Measurements from ENCODE around the gene EXOC3L1. TPM values are rescaled to one million over a fixed set of nuclear protein-coding genes. Genes with fewer than 3 reads are reported as not detected.

Gene EXOC3L1
- total RNA-seq, 1 experiment from 2014 or later: 0.61 TPM

DNA sequence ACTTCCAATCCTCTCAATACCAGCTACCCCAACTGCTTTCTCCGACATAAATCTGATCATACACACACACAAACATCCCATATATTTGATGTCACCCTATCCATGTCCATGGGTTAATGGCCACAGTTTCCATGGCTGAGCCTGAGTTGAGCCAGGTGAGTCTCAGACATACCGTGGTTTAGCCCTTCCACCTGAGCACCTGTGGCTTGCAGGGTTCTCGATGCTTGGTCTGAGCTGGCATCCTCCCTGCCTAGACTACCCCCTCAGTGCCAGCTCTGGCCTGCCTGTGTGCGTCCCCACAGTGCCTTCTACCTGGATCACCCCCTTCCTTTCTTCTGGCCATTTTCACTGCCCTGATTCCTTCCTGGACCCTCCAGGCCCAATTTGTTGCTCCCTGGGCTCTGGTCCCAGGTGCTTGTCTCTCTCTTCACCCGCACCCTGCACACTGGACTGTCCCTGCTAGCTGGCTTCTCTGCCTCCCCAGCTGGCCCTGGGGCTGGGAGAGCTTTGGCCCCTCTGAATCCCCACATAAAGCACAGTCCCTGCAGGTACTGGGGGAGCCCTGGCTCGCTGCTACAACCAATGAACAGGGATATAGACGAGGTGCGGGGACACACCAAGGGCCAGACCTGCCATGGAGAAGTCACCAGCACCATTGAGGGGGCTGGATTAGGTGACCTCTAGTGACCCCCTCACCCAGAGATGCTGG lies 16.3 kb upstream of the EXOC3L1 start:
- Mint-ChIP-seq H3K9me3 (ENCODE audit: unreplicated experiment) (no peaks in the 10 kb centered on the region), H3K27ac (ENCODE audit: unreplicated experiment) (peak overlapping the region; percentile 9), H3K27me3 (ENCODE audit: insufficient read depth, unreplicated experiment) (no peaks in the 10 kb centered on the region), H3K4me1 (ENCODE audit: low read depth, unreplicated experiment) (peaks cover 8% of the 10 kb centered on the region), H3K36me3 (ENCODE audit: insufficient read depth, unreplicated experiment) (peaks cover 40% of the 10 kb centered on the region), H3K4me3 (ENCODE audit: unreplicated experiment) (no peak overlapping the region)
- intact Hi-C loops (cut with micrococcal nuclease; ENCODE audit: unreplicated experiment): no loop called here
- Histone ChIP-seq H3K27me3 (replicated peaks; ENCODE audit: control insufficient read depth, insufficient read depth, low read length) (no peaks in the 10 kb centered on the region), H3K36me3 (ENCODE audit: control insufficient read depth, insufficient read depth, low read length) (peaks cover 3% of the 10 kb centered on the region; the same call in 1 of the 2 replicates), H3K4me1 (peaks cover 12% of the 10 kb centered on the region; the same call in 1 of the 2 replicates), H3K9me3 (no peaks in the 10 kb centered on the region), H3K4me3 (ENCODE audit: low read depth, low read length) (no peak overlapping the region)
- BruUV-seq (replicated peaks): no TSS peak
- TF ChIP-seq, protein P1, sequence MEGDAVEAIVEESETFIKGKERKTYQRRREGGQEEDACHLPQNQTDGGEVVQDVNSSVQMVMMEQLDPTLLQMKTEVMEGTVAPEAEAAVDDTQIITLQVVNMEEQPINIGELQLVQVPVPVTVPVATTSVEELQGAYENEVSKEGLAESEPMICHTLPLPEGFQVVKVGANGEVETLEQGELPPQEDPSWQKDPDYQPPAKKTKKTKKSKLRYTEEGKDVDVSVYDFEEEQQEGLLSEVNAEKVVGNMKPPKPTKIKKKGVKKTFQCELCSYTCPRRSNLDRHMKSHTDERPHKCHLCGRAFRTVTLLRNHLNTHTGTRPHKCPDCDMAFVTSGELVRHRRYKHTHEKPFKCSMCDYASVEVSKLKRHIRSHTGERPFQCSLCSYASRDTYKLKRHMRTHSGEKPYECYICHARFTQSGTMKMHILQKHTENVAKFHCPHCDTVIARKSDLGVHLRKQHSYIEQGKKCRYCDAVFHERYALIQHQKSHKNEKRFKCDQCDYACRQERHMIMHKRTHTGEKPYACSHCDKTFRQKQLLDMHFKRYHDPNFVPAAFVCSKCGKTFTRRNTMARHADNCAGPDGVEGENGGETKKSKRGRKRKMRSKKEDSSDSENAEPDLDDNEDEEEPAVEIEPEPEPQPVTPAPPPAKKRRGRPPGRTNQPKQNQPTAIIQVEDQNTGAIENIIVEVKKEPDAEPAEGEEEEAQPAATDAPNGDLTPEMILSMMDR (IDR thresholded peaks at IDR 0.05; ENCODE audit: insufficient read depth in 1 of 2, low read depth in 1 of 2, low read length in 1 of 2, severe bottlenecking in 1 of 2, unreplicated experiment in 1 of 2): no peak
- DNase-seq: no peak
- ChIA-PET CTCF (interaction anchor here (0.5 kb wide), 1 partner anchor 40 kb away, joined by 5 read pairs; no protein-coding TSS in a partner anchor), POLR2A (no interaction called here)

DNA sequence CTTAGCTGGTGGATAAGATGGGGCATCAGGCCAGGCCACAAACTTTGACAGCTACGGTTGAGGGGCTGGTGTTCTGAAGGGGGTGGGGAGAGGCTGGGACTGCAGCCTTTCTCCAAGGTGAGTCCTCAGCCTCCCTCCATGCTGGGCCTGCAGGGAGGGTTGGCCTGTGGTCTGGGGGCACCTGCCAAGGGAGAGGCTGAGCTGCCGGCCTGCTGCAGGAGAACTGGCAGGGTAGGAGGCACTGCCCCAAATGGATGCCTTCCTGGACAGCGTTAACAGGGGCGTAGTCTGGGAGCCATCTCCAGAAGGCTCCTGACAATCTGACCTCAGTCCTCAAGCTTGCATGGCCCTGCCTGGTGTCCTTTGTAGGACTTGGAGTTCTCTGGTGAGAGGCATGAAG lies 14.1 kb upstream of the EXOC3L1 start:
- ChIA-PET POLR2A (no interaction called here), CTCF (interaction anchor here (0.6 kb wide), 1 partner anchor 34 kb away, joined by 4 read pairs; the partner anchor contains the start of gene NOL3)
- peaks cover 19% of the 10 kb centered on the region; the same call in 1 of the 2 replicates for H3K4me1 ChIP-seq

DNA sequence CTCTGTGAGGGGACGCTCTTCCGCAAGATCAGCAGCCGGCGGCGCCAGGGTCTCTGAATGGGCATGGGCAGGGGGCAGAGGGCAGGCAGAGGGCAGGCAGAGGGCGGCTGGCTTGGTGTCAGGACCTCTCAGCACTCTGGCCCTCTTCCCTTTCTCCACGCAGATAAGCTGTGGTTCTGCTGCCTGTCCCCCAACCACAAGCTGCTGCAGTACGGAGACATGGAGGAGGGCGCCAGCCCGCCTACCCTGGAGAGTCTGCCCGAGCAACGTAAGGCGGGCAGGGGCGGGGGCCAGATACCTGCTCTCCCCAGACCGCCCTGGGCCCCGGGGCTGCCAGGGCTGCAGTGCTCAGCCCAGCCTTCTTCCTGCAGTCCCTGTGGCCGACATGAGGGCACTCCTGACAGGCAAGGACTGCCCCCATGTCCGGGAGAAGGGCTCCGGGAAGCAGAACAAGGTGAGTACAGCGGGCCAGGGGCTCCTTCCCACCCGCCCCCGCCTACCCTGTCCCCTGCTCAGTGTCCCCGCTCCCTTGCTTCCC lies 13.1 kb upstream of the EXOC3L1 start:
- intact Hi-C loops (cut with micrococcal nuclease; ENCODE audit: unreplicated experiment): no loop called here
- H3K27ac Mint-ChIP-seq (ENCODE audit: unreplicated experiment): no peak overlapping the region
- H3K4me3 Mint-ChIP-seq (ENCODE audit: unreplicated experiment): no peak overlapping the region
- Histone ChIP-seq H3K36me3 (ENCODE audit: control insufficient read depth, insufficient read depth, low read length) (peaks cover 3% of the 10 kb centered on the region; the same call in 1 of the 2 replicates), H3K27me3 (replicated peaks; ENCODE audit: control insufficient read depth, insufficient read depth, low read length) (no peaks in the 10 kb centered on the region), H3K9me3 (no peaks in the 10 kb centered on the region), H3K4me1 (peaks cover 29% of the 10 kb centered on the region), H3K4me3 (ENCODE audit: low read depth, low read length) (no peak overlapping the region)
- POLR2A ChIA-PET: interaction anchor here (1.0 kb wide), 1 partner anchor 43 kb away, joined by 3 read pairs; no protein-coding TSS in a partner anchor
- CTCF ChIA-PET: no interaction called here
- TF ChIP-seq, protein P1 (IDR thresholded peaks at IDR 0.05; ENCODE audit: insufficient read depth in 1 of 2, low read depth in 1 of 2, low read length in 1 of 2, severe bottlenecking in 1 of 2, unreplicated experiment in 1 of 2): no peak
- peaks cover 51% of the 10 kb centered on the region for H3K36me3 Mint-ChIP-seq (ENCODE audit: insufficient read depth, unreplicated experiment)
- no peak for DNase-seq
- peaks cover 15% of the 10 kb centered on the region for H3K4me1 Mint-ChIP-seq (ENCODE audit: low read depth, unreplicated experiment)
- no peaks in the 10 kb centered on the region for H3K9me3 Mint-ChIP-seq (ENCODE audit: unreplicated experiment)
- BruUV-seq (replicated peaks): no TSS peak
- H3K27me3 Mint-ChIP-seq (ENCODE audit: insufficient read depth, unreplicated experiment): no peaks in the 10 kb centered on the region

More for the DNA sequence above, 14.1 kb upstream of the EXOC3L1 start:
- Mint-ChIP-seq H3K27me3 (ENCODE audit: insufficient read depth, unreplicated experiment) (no peaks in the 10 kb centered on the region), H3K4me3 (ENCODE audit: unreplicated experiment) (no peak overlapping the region), H3K4me1 (ENCODE audit: low read depth, unreplicated experiment) (peaks cover 15% of the 10 kb centered on the region), H3K36me3 (ENCODE audit: insufficient read depth, unreplicated experiment) (peaks cover 52% of the 10 kb centered on the region), H3K9me3 (ENCODE audit: unreplicated experiment) (no peaks in the 10 kb centered on the region), H3K27ac (ENCODE audit: unreplicated experiment) (no peak overlapping the region)
- H3K4me3 ChIP-seq (ENCODE audit: low read depth, low read length): no peak overlapping the region
- DNase-seq: no peak
- no TSS peak for BruUV-seq (replicated peaks)
- no peaks in the 10 kb centered on the region for H3K27me3 ChIP-seq (replicated peaks; ENCODE audit: control insufficient read depth, insufficient read depth, low read length)
- H3K9me3 ChIP-seq: no peaks in the 10 kb centered on the region
- H3K36me3 ChIP-seq (ENCODE audit: control insufficient read depth, insufficient read depth, low read length): peaks cover 3% of the 10 kb centered on the region; the same call in 1 of the 2 replicates
- TF ChIP-seq, protein P1 (IDR thresholded peaks at IDR 0.05; ENCODE audit: insufficient read depth in 1 of 2, low read depth in 1 of 2, low read length in 1 of 2, severe bottlenecking in 1 of 2, unreplicated experiment in 1 of 2): no peak
- intact Hi-C loops (cut with micrococcal nuclease; ENCODE audit: unreplicated experiment): no loop called here

Measured in Caco-2 (cell line).